ENCODE data around the gene FGD2.
A peak's percentile ranks its signal among the peaks of the same experiment; 100 is the strongest.

FGD2 gene

GRCh38 chr6:36977470-36977941 is 27.9 kb upstream of the FGD2 start:
- H3K4me1 ChIP-seq (ENCODE audit: control insufficient read depth, insufficient read depth, low read length) = peaks cover 6% of the 10 kb centered on the region; the same call in 1 of the 2 replicates
- ChIA-PET CTCF (interaction anchor here (0.6 to 2.0 kb wide), 3 partner anchors 11 to 65 kb away, joined by 3 to 12 read pairs (median 3); no protein-coding TSS in a partner anchor), POLR2A (interaction anchor here (0.6 kb wide), 2 partner anchors 233 to 242 kb away, joined by 3 to 4 read pairs; no protein-coding TSS in a partner anchor)
- H3K27ac ChIP-seq (ENCODE audit: extremely low read depth, low read depth, low read length) = no peak overlapping the region
- TF ChIP-seq, protein P1, sequence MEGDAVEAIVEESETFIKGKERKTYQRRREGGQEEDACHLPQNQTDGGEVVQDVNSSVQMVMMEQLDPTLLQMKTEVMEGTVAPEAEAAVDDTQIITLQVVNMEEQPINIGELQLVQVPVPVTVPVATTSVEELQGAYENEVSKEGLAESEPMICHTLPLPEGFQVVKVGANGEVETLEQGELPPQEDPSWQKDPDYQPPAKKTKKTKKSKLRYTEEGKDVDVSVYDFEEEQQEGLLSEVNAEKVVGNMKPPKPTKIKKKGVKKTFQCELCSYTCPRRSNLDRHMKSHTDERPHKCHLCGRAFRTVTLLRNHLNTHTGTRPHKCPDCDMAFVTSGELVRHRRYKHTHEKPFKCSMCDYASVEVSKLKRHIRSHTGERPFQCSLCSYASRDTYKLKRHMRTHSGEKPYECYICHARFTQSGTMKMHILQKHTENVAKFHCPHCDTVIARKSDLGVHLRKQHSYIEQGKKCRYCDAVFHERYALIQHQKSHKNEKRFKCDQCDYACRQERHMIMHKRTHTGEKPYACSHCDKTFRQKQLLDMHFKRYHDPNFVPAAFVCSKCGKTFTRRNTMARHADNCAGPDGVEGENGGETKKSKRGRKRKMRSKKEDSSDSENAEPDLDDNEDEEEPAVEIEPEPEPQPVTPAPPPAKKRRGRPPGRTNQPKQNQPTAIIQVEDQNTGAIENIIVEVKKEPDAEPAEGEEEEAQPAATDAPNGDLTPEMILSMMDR (tag by site-specific recombination; IDR thresholded peaks at IDR 0.05) = peak; percentile 25; the same call in 1 of the 2 replicates
- TF ChIP-seq ZNF184 (tag by site-specific recombination; IDR thresholded peaks at IDR 0.05) = no peak
- TF ChIP-seq SCRT2 (tag by site-specific recombination; IDR thresholded peaks at IDR 0.05) = peak; percentile 80
- no peaks in the 10 kb centered on the region for H3K9me3 ChIP-seq (ENCODE audit: control insufficient read depth, insufficient read depth, low read depth, low read length)
- no peak overlapping the region for H3K4me3 ChIP-seq (ENCODE audit: low read depth, low read length)
- peaks cover 11 to 94% of the 10 kb centered on the region in 2 experiments for H3K36me3 ChIP-seq (ENCODE audit: control insufficient read depth in 2 of 2, insufficient read depth in 1 of 2, low read length in 2 of 2)

GRCh38 chr6:36978421-36979346 is 26.8 kb upstream of the FGD2 start:
- no peak for TF ChIP-seq ZNF157 (tag by site-specific recombination; IDR thresholded peaks at IDR 0.05)
- TF ChIP-seq ZNF132 (tag by site-specific recombination; IDR thresholded peaks at IDR 0.05; ENCODE audit: borderline replicate concordance) = no peak
- TF ChIP-seq ZFP3 (tag by site-specific recombination; IDR thresholded peaks at IDR 0.05; ENCODE audit: low read depth) = no peak
- no peak for TF ChIP-seq ATF2 (tag by site-specific recombination; IDR thresholded peaks at IDR 0.05; ENCODE audit: low read depth)
- no peak for TF ChIP-seq ZNF514 (tag by site-specific recombination; IDR thresholded peaks at IDR 0.05)
- TF ChIP-seq, protein P2, sequence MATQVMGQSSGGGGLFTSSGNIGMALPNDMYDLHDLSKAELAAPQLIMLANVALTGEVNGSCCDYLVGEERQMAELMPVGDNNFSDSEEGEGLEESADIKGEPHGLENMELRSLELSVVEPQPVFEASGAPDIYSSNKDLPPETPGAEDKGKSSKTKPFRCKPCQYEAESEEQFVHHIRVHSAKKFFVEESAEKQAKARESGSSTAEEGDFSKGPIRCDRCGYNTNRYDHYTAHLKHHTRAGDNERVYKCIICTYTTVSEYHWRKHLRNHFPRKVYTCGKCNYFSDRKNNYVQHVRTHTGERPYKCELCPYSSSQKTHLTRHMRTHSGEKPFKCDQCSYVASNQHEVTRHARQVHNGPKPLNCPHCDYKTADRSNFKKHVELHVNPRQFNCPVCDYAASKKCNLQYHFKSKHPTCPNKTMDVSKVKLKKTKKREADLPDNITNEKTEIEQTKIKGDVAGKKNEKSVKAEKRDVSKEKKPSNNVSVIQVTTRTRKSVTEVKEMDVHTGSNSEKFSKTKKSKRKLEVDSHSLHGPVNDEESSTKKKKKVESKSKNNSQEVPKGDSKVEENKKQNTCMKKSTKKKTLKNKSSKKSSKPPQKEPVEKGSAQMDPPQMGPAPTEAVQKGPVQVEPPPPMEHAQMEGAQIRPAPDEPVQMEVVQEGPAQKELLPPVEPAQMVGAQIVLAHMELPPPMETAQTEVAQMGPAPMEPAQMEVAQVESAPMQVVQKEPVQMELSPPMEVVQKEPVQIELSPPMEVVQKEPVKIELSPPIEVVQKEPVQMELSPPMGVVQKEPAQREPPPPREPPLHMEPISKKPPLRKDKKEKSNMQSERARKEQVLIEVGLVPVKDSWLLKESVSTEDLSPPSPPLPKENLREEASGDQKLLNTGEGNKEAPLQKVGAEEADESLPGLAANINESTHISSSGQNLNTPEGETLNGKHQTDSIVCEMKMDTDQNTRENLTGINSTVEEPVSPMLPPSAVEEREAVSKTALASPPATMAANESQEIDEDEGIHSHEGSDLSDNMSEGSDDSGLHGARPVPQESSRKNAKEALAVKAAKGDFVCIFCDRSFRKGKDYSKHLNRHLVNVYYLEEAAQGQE (tag by site-specific recombination; IDR thresholded peaks at IDR 0.05) = no peak
- TF ChIP-seq ZNF777 (tag by site-specific recombination; IDR thresholded peaks at IDR 0.05; ENCODE audit: borderline replicate concordance) = no peak
- no peak for TF ChIP-seq HOXD13 (CRISPR knock-in tag; IDR thresholded peaks at IDR 0.05; ENCODE audit: borderline replicate concordance)
- TF ChIP-seq ZNF16 (tag by site-specific recombination; IDR thresholded peaks at IDR 0.05; ENCODE audit: low read depth) = no peak
- TF ChIP-seq ZNF223 (tag by site-specific recombination; IDR thresholded peaks at IDR 0.05) = no peak
- TF ChIP-seq ZNF302 (tag by site-specific recombination; IDR thresholded peaks at IDR 0.05; ENCODE audit: low read depth) = no peak
- ChIA-PET CTCF (interaction anchor here (0.6 to 4.6 kb wide), 5 partner anchors 39 to 410 kb away, joined by 3 to 37 read pairs (median 3); no protein-coding TSS in a partner anchor), POLR2A (interaction anchor here (0.9 kb wide), 1 partner anchor 93 kb away, joined by 3 read pairs; the partner anchor contains the start of gene C6orf89)
- Histone ChIP-seq H3K4me3 (ENCODE audit: low read depth, low read length) (no peak overlapping the region), H3K4me1 (ENCODE audit: control insufficient read depth, insufficient read depth, low read length) (peaks cover 6% of the 10 kb centered on the region), H3K27ac (ENCODE audit: extremely low read depth, low read depth, low read length) (no peak overlapping the region), H3K9me3 (ENCODE audit: control insufficient read depth, insufficient read depth, low read depth, low read length) (no peaks in the 10 kb centered on the region), H3K36me3 (ENCODE audit: control insufficient read depth in 2 of 2, insufficient read depth in 1 of 2, low read length in 2 of 2) (peaks cover 11 to 85% of the 10 kb centered on the region in 2 experiments)

All from HEK293 (cell line).